Subcutaneous abdominal adipose tissue (tissue), 5 donors: ENCODE results near the gene IFITM1.
"Not testable (repeated sequence)": the region's sequence is repeated elsewhere in the genome, so short reads cannot be mapped to it uniquely, and the experiment has no call there.

Source experiments
- H3K27ac ChIP-seq: one replicate; pipeline ENCODE4 v1.7.0; 2013; ENCODE audit warnings: low read depth, mild to moderate bottlenecking, inconsistent platforms, low read length, moderate library complexity
- H3K27me3 ChIP-seq, 5 donors: one replicate each; pipeline ENCODE4 v1.7.0; 2013; ENCODE audit warnings: low read length in 5 of 5, inconsistent platforms in 1 of 5; ENCODE audit not compliant: control insufficient read depth in 5 of 5, insufficient read depth in 4 of 5
- H3K36me3 ChIP-seq, 5 donors: one replicate each; pipeline ENCODE4 v1.7.0; 2013; ENCODE audit warnings: low read length in 5 of 5; ENCODE audit not compliant: control insufficient read depth in 5 of 5, insufficient read depth in 5 of 5
- H3K4me1 ChIP-seq, 5 donors: one replicate each; pipeline ENCODE4 v1.7.0; 2013; ENCODE audit warnings: low read length in 5 of 5, mild to moderate bottlenecking in 3 of 5, moderate library complexity in 1 of 5; ENCODE audit not compliant: control insufficient read depth in 5 of 5, insufficient read depth in 5 of 5
- H3K4me3 ChIP-seq, 5 donors: one replicate each; pipeline ENCODE4 v1.7.0; 2013; ENCODE audit warnings: low read length in 5 of 5, low read depth in 1 of 5
- H3K9ac ChIP-seq, 5 donors: one replicate each; pipeline ENCODE4 v1.7.0; 2013; ENCODE audit warnings: low read length in 5 of 5, mild to moderate bottlenecking in 4 of 5, moderate library complexity in 3 of 5
- H3K9me3 ChIP-seq, 5 donors: one replicate each; pipeline ENCODE4 v1.7.0; 2013; ENCODE audit warnings: low read length in 5 of 5; ENCODE audit not compliant: control insufficient read depth in 5 of 5
- donor health status: healthy.
- donor health status: healthy.
- donor health status: healthy.
- donor health status: healthy.
- donor health status: healthy.

Gene IFITM1

DNA sequence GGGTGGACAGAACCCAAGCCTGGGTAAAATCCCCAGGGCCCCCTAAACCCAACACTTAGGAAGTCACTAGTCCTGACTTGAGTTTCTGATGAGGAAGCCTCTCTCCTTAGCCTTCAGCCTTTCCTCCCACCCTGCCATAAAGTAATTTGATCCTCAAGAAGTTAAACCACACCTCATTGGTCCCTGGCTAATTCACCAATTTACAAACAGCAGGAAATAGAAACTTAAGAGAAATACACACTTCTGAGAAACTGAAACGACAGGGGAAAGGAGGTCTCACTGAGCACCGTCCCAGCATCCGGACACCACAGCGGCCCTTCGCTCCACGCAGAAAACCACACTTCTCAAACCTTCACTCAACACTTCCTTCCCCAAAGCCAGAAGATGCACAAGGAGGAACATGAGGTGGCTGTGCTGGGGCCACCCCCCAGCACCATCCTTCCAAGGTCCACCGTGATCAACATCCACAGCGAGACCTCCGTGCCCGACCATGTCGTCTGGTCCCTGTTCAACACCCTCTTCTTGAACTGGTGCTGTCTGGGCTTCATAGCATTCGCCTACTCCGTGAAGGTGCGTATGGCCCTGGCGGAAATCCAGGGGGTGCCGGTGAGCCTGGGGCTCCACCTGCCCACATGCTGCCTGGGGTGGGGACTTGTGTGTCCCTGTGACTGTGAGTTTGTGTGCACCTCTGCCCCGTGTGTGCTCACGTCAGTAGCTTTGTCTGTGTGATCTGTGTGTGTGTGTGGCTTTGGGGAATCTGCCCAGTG, at the start of gene IFITM1:
IFITM1 (plus strand) TSS at position 254 of the 767 bp plus-strand sequence; CDS start at position 385, 131 bp downstream.
- Histone ChIP-seq H3K27me3 (peaks cover 0 to 27% (median 7%) of the 10 kb centered on the region in 5 donors), H3K9me3 (no peaks in the 10 kb centered on the region), H3K9ac (peak within 1 kb of the TSS in 3 of 5 donors; percentile 7 to 69 (median 57)), H3K27ac (peak within 1 kb of the TSS; percentile 67), H3K36me3 (no peaks in the 10 kb centered on the region), H3K4me3 (peak within 1 kb of the TSS; percentile 40 to 87 (median 68)), H3K4me1 (peaks cover 0 to 64% (median 54%) of the 10 kb centered on the region in 5 donors)

- Histone ChIP-seq H3K9me3 (peaks cover 0 to 6% (median 0%) of the 10 kb centered on the region in 5 donors), H3K27me3 (peaks cover 0 to 3% (median under 1%) of the 10 kb centered on the region in 5 donors), H3K4me1 (peaks cover 0 to 26% (median 6%) of the 10 kb centered on the region in 5 donors), H3K27ac (no peak overlapping the region), H3K36me3 (no peaks in the 10 kb centered on the region), H3K9ac (no peak overlapping the region), H3K4me3 (no peak overlapping the region)
Observed at GRCh38 chr11:266676-267439, 47.0 kb upstream of the IFITM1 start.

- H3K9ac ChIP-seq, result no peak overlapping the region
- H3K4me3 ChIP-seq, result peak overlapping the region; percentile 48 to 60 (median 52)
Observed at GRCh38 chr11:267491-267994, 46.3 kb upstream of the IFITM1 start.

GRCh38 chr11:268716-269145, 45.1 kb upstream of the IFITM1 start:
- H3K36me3 ChIP-seq, H3K27me3 ChIP-seq, H3K9ac ChIP-seq, H3K9me3 ChIP-seq: not testable (repeated sequence)
- peak overlapping the region; percentile 23 to 60 (median 42) for H3K4me3 ChIP-seq
- peak overlapping the region; percentile 63 for H3K27ac ChIP-seq
- H3K4me1 ChIP-seq, result peaks cover 0 to 26% (median 6%) of the 10 kb centered on the region in 5 donors

More at GRCh38 chr11:267491-267994, 46.3 kb upstream of the IFITM1 start:
- Histone ChIP-seq H3K4me1 (peaks cover 0 to 26% (median 6%) of the 10 kb centered on the region in 5 donors), H3K27ac (peak overlapping the region; percentile 30), H3K36me3 (no peaks in the 10 kb centered on the region), H3K27me3 (peaks cover 0 to 7% (median 3%) of the 10 kb centered on the region in 5 donors), H3K9me3 (peaks cover 0 to 6% (median 0%) of the 10 kb centered on the region in 5 donors)

DNA sequence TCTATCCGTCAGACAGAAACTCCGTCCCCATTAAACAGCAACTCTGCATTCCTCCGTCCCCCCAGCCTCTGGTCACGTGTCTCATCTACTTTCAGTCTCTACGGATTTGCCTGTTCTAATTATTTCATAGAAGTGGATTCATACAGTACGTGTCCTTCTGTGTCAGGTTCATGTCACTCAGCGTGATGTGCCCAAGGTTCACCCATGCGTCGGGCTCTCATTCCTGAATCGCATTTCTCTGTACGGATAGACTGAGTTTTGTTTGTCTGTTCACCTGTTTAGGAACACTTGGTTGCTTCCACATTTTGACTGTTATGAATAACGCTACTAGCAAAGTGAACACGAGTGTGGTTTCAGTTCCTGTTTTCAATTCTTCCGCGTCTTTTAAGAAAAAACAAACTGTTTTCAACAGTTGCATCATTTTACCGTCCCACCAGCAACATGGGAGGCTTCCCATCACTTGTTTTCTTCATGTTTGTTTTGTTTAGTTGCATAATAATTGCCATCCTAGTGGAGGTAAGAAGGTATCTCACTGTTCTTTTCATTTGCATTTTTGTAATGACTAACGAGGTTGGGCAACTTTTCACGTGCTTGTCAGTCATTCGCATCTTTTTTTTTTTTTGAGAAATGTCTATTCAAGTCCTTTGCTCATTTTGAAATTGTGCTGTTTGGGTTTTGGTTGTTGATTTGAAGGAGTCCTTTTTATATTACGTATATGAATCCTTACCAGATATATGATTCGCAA, 44.5 kb upstream of the IFITM1 start:
- Histone ChIP-seq H3K4me3 (peak overlapping the region; percentile 23 to 60 (median 42)), H3K9ac (no peak overlapping the region), H3K27ac (peak overlapping the region; percentile 63), H3K27me3 (peaks cover 0 to 7% (median 3%) of the 10 kb centered on the region in 5 donors), H3K9me3 (peaks cover 0 to 6% (median 0%) of the 10 kb centered on the region in 5 donors), H3K4me1 (peaks cover 0 to 26% (median 6%) of the 10 kb centered on the region in 5 donors), H3K36me3 (no peaks in the 10 kb centered on the region)

DNA sequence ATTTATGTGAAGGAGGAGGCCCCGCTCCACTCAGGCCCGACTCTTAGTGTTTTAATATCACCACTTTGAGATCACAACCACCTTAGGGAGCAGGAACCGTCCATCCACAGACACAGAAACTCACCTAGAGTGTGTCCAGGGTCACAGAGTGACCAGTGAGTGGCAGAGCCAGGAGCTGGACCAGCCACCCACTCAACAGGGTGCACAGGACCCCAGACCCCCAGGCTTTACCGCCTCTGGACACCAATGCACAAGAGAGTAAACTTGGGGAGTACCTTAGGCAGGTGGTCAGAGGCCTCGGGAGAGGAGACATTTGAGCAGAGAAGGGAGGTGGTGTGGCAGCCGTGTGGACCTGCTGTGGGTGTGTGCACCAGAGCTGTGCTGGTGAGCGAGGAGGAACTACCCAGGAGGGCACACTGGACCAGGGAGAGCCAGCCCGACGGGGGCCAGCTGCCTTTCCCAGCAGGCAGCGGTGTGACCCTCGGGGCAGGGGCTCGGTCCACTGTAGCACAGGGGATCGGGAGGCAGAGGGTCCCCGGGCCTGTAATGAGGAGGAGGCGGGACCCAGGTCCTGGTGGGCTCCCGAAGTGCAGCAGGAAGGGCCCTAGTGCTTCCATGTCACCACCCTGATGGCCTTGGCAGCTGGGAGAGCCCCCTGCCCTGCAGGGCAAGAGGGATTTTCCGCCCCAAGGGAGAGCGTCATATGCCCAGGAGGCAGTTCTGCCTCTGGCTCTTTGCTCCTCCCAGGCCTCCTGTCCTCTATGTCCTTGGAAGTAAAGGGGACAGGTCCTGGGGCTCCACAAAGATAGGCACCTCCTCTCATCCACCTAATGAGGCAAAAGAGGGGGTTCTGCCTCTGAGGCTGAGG, 43.2 kb upstream of the IFITM1 start:
- Histone ChIP-seq H3K4me1 (peaks cover 0 to 26% (median 6%) of the 10 kb centered on the region in 5 donors), H3K4me3 (no peak overlapping the region), H3K27ac (no peak overlapping the region), H3K36me3 (no peaks in the 10 kb centered on the region), H3K27me3 (peaks cover 0 to 7% (median 3%) of the 10 kb centered on the region in 5 donors), H3K9ac (no peak overlapping the region), H3K9me3 (peaks cover 0 to 5% (median 0%) of the 10 kb centered on the region in 5 donors)

GRCh38 chr11:271319-271715, 42.5 kb upstream of the IFITM1 start:
- H3K27ac ChIP-seq, result no peak overlapping the region
- H3K36me3 ChIP-seq, result no peaks in the 10 kb centered on the region
- no peaks in the 10 kb centered on the region for H3K9me3 ChIP-seq
- H3K4me3 ChIP-seq, result no peak overlapping the region
- H3K4me1 ChIP-seq, result peaks cover 0 to 26% (median 6%) of the 10 kb centered on the region in 5 donors
- H3K9ac ChIP-seq, result no peak overlapping the region
- H3K27me3 ChIP-seq, result peaks cover 0 to 7% (median 3%) of the 10 kb centered on the region in 5 donors

DNA sequence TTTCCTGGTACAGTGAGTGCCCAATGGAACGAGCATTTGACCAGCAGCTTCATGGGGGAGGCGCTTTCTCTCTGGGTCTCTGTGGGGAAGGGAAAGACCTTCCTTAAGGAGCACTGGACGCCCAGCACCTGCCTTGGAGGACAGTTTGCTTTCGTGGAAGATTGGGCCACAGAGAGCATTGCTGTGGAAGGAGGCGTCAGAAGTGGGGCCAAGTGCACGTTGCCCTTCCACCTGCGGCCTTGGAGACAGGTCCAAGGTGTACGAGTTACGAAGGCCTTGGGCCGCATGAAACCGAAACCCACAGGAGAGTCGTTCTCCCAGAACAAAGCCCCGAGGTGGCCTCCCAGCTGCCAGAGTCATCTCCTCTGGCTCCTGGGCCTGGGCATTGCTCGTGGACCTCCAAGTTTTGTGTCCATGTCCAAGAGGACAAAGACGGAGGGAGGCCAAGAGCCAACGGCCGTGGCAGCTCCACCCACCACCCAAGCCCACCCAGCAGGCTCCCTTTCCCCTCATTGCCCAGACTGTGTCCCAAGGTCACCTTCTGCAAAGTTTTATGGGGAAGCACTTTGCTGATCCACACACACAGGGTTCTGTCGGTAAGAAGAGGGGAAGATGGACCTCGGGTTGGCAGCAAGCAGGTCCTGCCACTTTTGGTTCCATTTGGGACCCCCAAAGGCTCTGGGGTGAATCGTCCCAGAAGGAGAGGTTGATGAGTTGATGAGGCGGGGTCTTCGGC, 41.5 kb upstream of the IFITM1 start:
- no peak overlapping the region for H3K4me3 ChIP-seq
- no peaks in the 10 kb centered on the region for H3K9me3 ChIP-seq
- peaks cover 0 to 26% (median 6%) of the 10 kb centered on the region in 5 donors for H3K4me1 ChIP-seq
- H3K27me3 ChIP-seq, result peaks cover 0 to 7% (median 3%) of the 10 kb centered on the region in 5 donors
- H3K9ac ChIP-seq, result no peak overlapping the region
- H3K36me3 ChIP-seq, result no peaks in the 10 kb centered on the region
- H3K27ac ChIP-seq, result no peak overlapping the region
